GM18951 (cell line): ENCODE results near the gene SIAH1.

Experiments used
- POLR2A ChIP-seq: IDR thresholded peaks from 4 replicates; pipeline ENCODE4 v1.6.1; 2011; ENCODE audit warnings: mild to moderate bottlenecking; ENCODE audit not compliant: insufficient read length, insufficient read depth; ENCODE audit errors: extremely low read depth
- in situ Hi-C: fragments of 300-500 bp; cut with MboI; formaldehyde crosslinking; loops from one replicate; pipeline ENCODE4 v1.12.0; 2022; ENCODE audit warnings: low sequenced_read_pairs, mixed read lengths, inconsistent platforms; ENCODE audit not compliant: unreplicated experiment

Gene SIAH1

GRCh38 chr16:48353565-48354163 lies 31.5 kb downstream of the SIAH1 start:
- no peak for TF ChIP-seq POLR2A
- in situ Hi-C loops: loop anchor here (5.0 to 10.0 kb wide), 2 partner anchors 171 to 279 kb away; no protein-coding TSS in a partner anchor

GRCh38 chr16:48352648-48353390 lies 32.4 kb downstream of the SIAH1 start:
- in situ Hi-C loops: loop anchor here (5.0 to 10.0 kb wide), 2 partner anchors 172 to 279 kb away; no protein-coding TSS in a partner anchor
- no peak for TF ChIP-seq POLR2A

- in situ Hi-C loops: loop anchor here (5.0 to 10.0 kb wide), 2 partner anchors 174 to 282 kb away; no protein-coding TSS in a partner anchor
- no peak for TF ChIP-seq POLR2A
These were observed 34.5 kb downstream of the SIAH1 start for GRCh38 chr16:48350736-48351135.

- no peak for TF ChIP-seq POLR2A
- in situ Hi-C loops: no loop called here
These were observed 37.2 kb downstream of the SIAH1 start for GRCh38 chr16:48347980-48348379.

- in situ Hi-C loops: no loop called here
- TF ChIP-seq POLR2A: no peak
These were observed 37.9 kb downstream of the SIAH1 start for GRCh38 chr16:48347191-48347865.

GRCh38 chr16:48342591-48342990 lies 42.6 kb downstream of the SIAH1 start:
- in situ Hi-C loops: no loop called here
- TF ChIP-seq POLR2A: no peak

GRCh38 chr16:48340054-48340453 lies 45.2 kb downstream of the SIAH1 start:
- in situ Hi-C loops: no loop called here
- TF ChIP-seq POLR2A: no peak

GRCh38 chr16:48335961-48336360 lies 49.3 kb downstream of the SIAH1 start:
- in situ Hi-C loops: no loop called here
- TF ChIP-seq POLR2A: no peak

GRCh38 chr16:48334325-48334724 lies 50.9 kb downstream of the SIAH1 start:
- in situ Hi-C loops: no loop called here

GRCh38 chr16:48332978-48333377 lies 52.2 kb downstream of the SIAH1 start:
- in situ Hi-C loops: no loop called here

More at GRCh38 chr16:48334325-48334724, 50.9 kb downstream of the SIAH1 start:
- no peak for TF ChIP-seq POLR2A

GRCh38 chr16:48330841-48331192 lies 54.4 kb downstream of the SIAH1 start:
- in situ Hi-C loops: no loop called here
- TF ChIP-seq POLR2A: no peak

More at GRCh38 chr16:48332978-48333377, 52.2 kb downstream of the SIAH1 start:
- no peak for TF ChIP-seq POLR2A

GRCh38 chr16:48330189-48330840 lies 54.9 kb downstream of the SIAH1 start:
- no peak for TF ChIP-seq POLR2A
- in situ Hi-C loops: no loop called here

GRCh38 chr16:48329138-48329537 lies 56.1 kb downstream of the SIAH1 start:
- in situ Hi-C loops: no loop called here
- no peak for TF ChIP-seq POLR2A
